ENCODE data around the gene ERBB4. TPM values are rescaled to one million over a fixed set of nuclear protein-coding genes. Genes with fewer than 3 reads are reported as not detected.
A peak's percentile ranks its signal among the peaks of the same experiment; 100 is the strongest.

The ERBB4 gene
- total RNA-seq, 8 experiments from 2014 or later: 0.14 to 27.9 (median 7.9) TPM

DNA sequence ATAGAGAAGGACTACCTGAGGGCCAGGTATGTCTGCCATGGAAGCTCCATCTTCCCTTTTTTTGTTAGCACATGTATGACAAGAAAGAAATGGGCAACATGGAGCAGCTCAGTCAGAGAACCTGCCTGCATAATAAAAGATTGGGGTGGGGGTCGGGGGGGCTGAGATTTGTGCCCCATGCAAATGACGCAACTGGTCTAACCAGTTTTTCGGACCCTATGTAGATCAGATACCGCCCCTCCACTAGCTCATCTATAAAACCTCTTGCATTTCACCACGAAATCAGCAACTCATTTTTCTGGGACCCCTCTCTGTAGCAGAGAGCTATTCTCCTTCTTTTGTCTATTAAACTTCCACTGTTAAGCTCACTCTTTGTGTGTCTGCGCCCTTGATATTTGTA, 657.2 kb downstream of the ERBB4 start:
- Histone ChIP-seq H3K27ac (no peak overlapping the region), H3K4me3 (no peak overlapping the region), H3K4me1 (replicated peaks in 1 of 2) (peaks cover 2 to 7% of the 10 kb centered on the region in 2 donors)
- in situ Hi-C loops (cut with MboI; ENCODE audit: low pct_unique_long_range_greater_than_20kb in 2 of 9, low sequenced_read_pairs in 9 of 9, unreplicated experiment in 9 of 9): no loop called here
- WGBS, 10 experiments: 17 to 100% (median 53%) methylated on average over 1 to 3 of the region's 6 CpGs; no CpG with 5 or more reads in 2 of the 10 experiments
- ATAC-seq (replicated peaks in 6 of 8): no peak

DNA sequence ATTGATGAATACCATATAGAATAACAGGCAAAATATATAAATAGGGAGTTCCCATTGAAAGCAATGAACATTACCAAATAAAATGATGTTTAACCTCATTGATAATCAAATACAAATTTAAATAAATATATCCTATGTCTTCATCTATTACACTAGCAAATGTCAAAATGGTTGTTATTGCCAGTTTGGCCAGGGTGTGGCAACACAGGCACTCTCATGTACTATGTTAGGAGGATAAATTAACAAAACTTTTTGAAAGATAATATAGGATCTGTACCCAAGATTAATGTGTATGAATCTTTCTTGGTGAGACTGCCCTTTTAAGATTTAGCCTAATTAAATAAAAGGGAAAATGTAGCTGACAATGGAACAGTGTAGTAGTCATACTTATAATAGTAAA, 659.3 kb downstream of the ERBB4 start:
- in situ Hi-C loops (cut with MboI; ENCODE audit: low pct_unique_long_range_greater_than_20kb in 2 of 9, low sequenced_read_pairs in 9 of 9, unreplicated experiment in 9 of 9): no loop called here
- H3K4me1 ChIP-seq (replicated peaks in 1 of 2): peaks cover 2 to 5% of the 10 kb centered on the region in 2 donors
- peak in 3 of 8 experiments; percentile 21 to 42 (median 42) for ATAC-seq (replicated peaks in 6 of 8)

DNA sequence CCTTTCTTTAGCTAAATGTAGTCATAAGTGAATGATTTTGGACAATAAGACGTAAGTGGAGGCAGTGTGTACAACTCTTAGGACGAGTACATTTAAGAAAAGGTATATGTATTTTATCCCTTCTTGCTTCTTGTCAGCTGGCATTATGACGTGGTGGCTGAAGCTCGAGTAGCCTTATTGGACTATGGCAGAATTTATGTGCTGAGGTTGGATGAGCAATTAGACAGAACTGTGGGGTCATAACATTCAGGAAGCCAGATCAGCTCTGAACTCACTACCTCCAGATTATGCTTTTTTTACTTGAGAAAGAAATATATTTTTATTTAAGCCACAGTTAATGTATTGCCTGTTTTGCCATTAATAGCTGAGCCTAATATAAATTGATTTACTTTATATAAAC, 661.5 kb downstream of the ERBB4 start:
- Histone ChIP-seq H3K4me1 (replicated peaks in 1 of 2) (peaks cover 2 to 5% of the 10 kb centered on the region in 2 donors), H3K27ac (no peak overlapping the region), H3K4me3 (no peak overlapping the region)
- ATAC-seq (replicated peaks in 6 of 8): no peak
- in situ Hi-C loops (cut with MboI; ENCODE audit: low pct_unique_long_range_greater_than_20kb in 2 of 9, low sequenced_read_pairs in 9 of 9, unreplicated experiment in 9 of 9): no loop called here
- whole genome bisulfite sequencing, 10 experiments: 0 to 100% (median 61%) methylated on average over 2 to 4 of the region's 4 CpGs

More for the DNA sequence above, 659.3 kb downstream of the ERBB4 start:
- Histone ChIP-seq H3K27ac (no peak overlapping the region), H3K4me3 (no peak overlapping the region)

DNA sequence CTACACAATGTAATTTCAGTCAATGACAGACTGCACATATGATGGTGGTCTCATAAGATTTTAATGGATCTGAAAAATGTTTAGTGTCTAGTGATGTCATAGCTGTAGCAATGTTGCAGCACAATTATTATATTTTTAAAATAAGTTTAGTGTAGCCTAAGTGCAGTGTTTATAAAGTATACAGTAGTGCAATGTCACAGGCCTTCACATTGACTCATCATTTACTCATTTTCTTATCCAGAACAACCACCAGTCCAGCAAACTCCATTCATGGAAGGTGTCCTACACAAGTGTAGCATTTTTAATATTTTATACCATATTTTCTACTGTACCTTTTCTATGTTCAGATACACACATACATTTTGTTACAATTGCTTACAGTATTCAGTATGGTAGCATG, 663.1 kb downstream of the ERBB4 start:
- Histone ChIP-seq H3K4me1 (replicated peaks in 1 of 2) (peaks cover 2 to 5% of the 10 kb centered on the region in 2 donors), H3K4me3 (no peak overlapping the region), H3K27ac (no peak overlapping the region)
- ATAC-seq (replicated peaks in 6 of 8): no peak
- in situ Hi-C loops (cut with MboI; ENCODE audit: low pct_unique_long_range_greater_than_20kb in 2 of 9, low sequenced_read_pairs in 9 of 9, unreplicated experiment in 9 of 9): no loop called here

DNA sequence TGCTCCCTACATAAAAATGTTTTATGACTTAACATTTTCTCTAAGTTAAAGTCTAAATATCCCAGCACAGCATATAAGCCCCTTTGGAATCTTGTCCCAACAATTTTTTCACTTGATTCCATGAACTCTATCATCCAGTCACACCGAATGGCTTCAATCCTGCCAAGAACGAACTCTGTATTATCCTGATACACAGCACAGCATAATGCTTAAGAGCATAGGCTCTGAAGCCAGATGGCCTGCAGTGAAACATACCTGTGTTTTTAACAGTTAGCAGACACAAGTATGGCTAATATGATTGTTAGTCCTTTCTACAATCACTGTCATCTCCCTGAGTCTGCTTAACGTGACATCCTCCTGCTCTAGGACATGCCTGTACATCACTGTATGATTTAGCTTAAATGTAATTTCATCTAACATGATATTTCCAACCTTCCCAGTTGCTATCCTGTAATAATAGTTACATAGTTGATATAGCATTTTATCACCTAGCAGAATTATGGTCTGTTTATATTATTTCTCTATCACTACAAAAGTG, 669.5 kb downstream of the ERBB4 start:
- H3K27ac ChIP-seq: no peak overlapping the region
- no peak for ATAC-seq (replicated peaks in 6 of 8)
- no peaks in the 10 kb centered on the region for H3K4me1 ChIP-seq (replicated peaks in 1 of 2)
- in situ Hi-C loops (cut with MboI; ENCODE audit: low pct_unique_long_range_greater_than_20kb in 2 of 9, low sequenced_read_pairs in 9 of 9, unreplicated experiment in 9 of 9): no loop called here
- 0 to 100% (median 92%) methylated on average over 1 to 3 of the region's 3 CpGs for WGBS, 10 experiments
- no peak overlapping the region for H3K4me3 ChIP-seq

DNA sequence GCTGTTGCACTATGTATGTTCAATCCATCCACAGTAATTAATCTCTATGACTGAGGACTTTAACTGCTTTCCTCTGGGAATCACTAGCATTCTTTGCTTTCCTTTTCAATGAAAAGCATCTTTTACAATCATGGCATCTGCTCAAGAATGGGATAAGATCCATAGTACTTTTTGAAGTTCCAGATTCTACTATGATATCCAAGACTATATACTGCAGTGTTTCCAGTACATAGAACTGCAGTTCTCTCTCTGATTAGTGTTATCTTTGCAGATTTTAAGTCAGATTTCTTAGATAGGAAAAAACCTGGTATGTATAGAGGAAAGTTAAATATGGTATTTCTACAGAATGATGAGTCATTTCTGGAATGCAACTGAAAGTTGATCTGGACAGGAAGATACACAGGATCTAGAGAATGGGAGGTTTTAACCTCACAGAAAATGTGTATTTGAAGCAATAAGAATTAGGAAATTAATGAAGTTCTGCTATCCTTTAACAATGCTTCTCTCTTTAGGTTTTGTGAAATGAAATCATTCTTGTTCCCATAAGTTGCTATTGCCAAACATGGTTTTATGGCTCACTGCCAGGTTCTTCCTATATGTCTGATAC, 670.7 kb downstream of the ERBB4 start:
- H3K27ac ChIP-seq: no peak overlapping the region
- H3K4me3 ChIP-seq: no peak overlapping the region
- no peak for ATAC-seq (replicated peaks in 6 of 8)
- in situ Hi-C loops (cut with MboI; ENCODE audit: low pct_unique_long_range_greater_than_20kb in 2 of 9, low sequenced_read_pairs in 9 of 9, unreplicated experiment in 9 of 9): no loop called here
- no peaks in the 10 kb centered on the region for H3K4me1 ChIP-seq (replicated peaks in 1 of 2)

DNA sequence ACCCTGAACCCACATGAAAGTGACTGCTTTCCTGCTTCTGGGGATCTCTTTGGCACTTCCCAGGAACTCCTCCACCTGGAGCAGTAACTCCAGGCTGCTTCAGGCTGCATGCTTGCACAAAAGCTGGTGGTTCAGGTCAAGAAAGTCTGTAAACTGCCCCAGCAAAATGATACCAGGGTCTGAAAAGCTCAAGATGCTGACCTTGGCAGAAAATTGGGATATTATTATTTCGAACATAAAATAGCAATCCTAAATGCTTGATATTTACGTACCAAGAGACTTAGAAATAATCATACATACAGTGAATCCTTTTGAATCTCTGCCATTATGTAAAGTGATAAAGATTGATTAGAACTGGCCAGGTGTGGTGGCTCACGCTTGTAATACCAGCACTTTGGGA, 674.3 kb downstream of the ERBB4 start:
- WGBS, 10 experiments: 34 to 100% (median 75%) methylated on average over 1 to 3 of the region's 3 CpGs; no CpG with 5 or more reads in 1 of the 10 experiments
- Histone ChIP-seq H3K4me3 (no peak overlapping the region), H3K27ac (no peak overlapping the region), H3K4me1 (replicated peaks in 1 of 2) (no peaks in the 10 kb centered on the region)
- ATAC-seq (replicated peaks in 6 of 8): no peak
- in situ Hi-C loops (cut with MboI; ENCODE audit: low pct_unique_long_range_greater_than_20kb in 2 of 9, low sequenced_read_pairs in 9 of 9, unreplicated experiment in 9 of 9): no loop called here

DNA sequence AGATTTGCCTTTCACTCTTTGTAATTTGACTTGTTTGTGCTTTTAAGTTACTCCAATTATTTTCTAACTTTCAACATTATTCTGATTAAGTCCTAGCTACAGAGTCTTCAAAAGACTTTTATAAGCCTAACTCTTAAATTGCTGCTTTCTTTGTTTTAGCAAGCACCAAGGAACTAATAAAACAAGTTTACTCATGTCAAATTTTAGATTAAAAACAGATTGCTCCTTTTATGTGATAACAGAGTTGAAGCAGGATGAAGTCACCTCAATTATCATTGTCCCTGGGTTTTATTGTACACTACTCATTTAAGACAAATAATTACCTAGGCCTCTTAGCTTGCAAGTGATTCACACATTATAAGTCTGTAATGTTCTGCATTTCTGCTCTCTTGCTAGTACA, 678.4 kb downstream of the ERBB4 start:
- H3K4me3 ChIP-seq: no peak overlapping the region
- H3K27ac ChIP-seq: no peak overlapping the region
- in situ Hi-C loops (cut with MboI; ENCODE audit: low pct_unique_long_range_greater_than_20kb in 2 of 9, low sequenced_read_pairs in 9 of 9, unreplicated experiment in 9 of 9): no loop called here
- no peaks in the 10 kb centered on the region for H3K4me1 ChIP-seq (replicated peaks in 1 of 2)
- ATAC-seq (replicated peaks in 6 of 8): peak in 1 of 8 experiments; percentile 30

DNA sequence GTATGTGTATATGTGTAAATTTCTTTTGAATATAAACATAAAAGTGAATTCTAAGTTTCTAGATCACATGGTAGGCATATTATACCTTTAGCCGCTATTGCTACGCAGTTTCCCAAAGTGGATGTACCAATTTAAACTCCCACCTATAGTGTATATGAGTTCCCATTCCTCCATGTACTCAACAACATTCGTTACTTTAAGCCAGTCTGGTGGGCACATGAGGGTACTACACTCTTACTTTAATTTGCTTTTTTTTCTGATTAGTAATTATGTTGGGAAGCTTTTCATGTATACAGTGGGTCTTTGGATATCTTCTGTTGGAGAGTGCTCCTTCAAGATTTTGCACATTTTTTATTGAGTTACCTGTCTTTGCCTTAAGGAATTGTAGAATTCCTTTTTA, 683.8 kb downstream of the ERBB4 start:
- no peak for ATAC-seq (replicated peaks in 6 of 8)
- WGBS, 10 experiments: 15 to 100% (median 100%) methylated on average over 1 to 3 of the region's 3 CpGs; no CpG with 5 or more reads in 3 of the 10 experiments
- Histone ChIP-seq H3K27ac (no peak overlapping the region), H3K4me1 (replicated peaks in 1 of 2) (no peaks in the 10 kb centered on the region), H3K4me3 (no peak overlapping the region)
- in situ Hi-C loops (cut with MboI; ENCODE audit: low pct_unique_long_range_greater_than_20kb in 2 of 9, low sequenced_read_pairs in 9 of 9, unreplicated experiment in 9 of 9): no loop called here

DNA sequence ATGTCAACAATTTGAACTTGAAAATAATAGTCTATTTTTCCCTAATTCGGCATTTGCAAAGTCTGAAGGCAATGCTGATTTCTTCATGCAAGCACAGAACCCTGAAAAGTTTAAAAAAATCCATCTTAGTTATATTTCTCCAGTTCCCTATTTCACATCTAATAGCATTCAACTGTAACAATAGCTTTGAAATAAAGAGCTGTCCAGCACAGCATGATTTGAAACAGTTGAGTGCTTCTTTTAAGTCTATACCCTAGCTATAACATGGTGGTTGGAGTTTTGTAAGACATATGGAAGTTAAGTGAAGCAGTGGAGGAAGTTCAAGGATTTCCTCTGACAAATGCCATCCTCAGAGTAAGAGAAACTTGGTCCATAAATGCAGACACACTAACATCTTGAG, 691.9 kb downstream of the ERBB4 start:
- Histone ChIP-seq H3K27ac (no peak overlapping the region), H3K4me1 (replicated peaks in 1 of 2) (peaks cover 18 to 27% of the 10 kb centered on the region in 2 donors), H3K4me3 (no peak overlapping the region)
- in situ Hi-C loops (cut with MboI; ENCODE audit: low pct_unique_long_range_greater_than_20kb in 2 of 9, low sequenced_read_pairs in 9 of 9, unreplicated experiment in 9 of 9): no loop called here
- WGBS, 10 experiments: 0 to 88% (median 67%) methylated on average over 1 of the region's 1 CpG; no CpG with 5 or more reads in 3 of the 10 experiments
- ATAC-seq (replicated peaks in 6 of 8): no peak

DNA sequence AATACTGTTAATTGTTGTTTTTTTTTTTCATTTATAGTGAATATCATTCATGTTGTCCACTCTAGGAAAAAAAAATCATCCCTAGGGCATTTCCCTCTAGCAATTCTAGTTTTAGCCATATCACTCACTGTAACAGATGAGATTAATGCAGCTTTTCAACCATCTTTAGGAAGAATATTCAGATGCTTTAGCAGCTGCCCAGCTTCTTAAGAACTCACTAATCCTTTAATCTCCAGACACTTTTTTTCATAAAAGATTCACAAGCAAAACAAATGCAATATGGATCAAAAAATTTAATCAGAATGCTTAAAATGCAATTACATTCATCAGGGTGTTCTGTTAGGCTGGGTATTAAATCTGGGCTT, 692.6 kb downstream of the ERBB4 start:
- ATAC-seq (replicated peaks in 6 of 8): peak in 1 of 8 experiments; percentile 37
- Histone ChIP-seq H3K4me1 (replicated peaks in 1 of 2) (peaks cover 18 to 27% of the 10 kb centered on the region in 2 donors), H3K27ac (no peak overlapping the region), H3K4me3 (no peak overlapping the region)
- in situ Hi-C loops (cut with MboI; ENCODE audit: low pct_unique_long_range_greater_than_20kb in 2 of 9, low sequenced_read_pairs in 9 of 9, unreplicated experiment in 9 of 9): no loop called here

DNA sequence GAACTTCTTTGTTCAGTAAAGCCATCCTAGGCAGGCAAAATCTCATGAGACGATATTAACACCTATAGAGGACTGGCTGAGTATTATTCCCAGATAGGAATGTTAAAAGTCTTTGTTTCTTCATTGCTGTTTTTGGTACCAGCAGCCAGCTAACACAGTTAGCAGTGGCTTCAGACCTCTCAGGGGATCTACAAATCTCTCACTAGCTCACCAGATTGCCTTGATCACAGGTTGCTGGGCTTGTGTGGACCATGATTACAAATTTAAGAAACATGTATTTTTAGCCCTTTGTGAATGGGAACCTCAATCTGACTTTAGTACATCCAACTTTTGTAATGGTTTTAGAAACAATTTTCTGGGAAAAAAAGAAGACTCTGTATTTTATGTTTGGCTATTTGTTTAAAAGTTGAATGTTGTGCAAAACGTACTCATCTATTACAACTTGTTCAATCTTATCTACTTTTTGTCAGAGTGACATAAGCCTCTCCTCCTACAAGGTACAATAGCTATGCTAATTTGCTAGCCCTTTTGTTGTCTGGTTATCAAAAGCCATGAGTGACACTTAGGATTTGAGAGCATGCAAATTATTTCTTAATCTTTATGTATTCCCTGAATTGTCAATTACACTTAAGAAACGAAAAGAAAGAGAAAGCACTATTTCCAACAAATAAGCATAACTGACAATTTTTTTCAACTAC, 693.1 kb downstream of the ERBB4 start:
- in situ Hi-C loops (cut with MboI; ENCODE audit: low pct_unique_long_range_greater_than_20kb in 2 of 9, low sequenced_read_pairs in 9 of 9, unreplicated experiment in 9 of 9): no loop called here
- H3K4me3 ChIP-seq: no peak overlapping the region
- no peak overlapping the region for H3K27ac ChIP-seq
- H3K4me1 ChIP-seq (replicated peaks in 1 of 2): peaks cover 18 to 27% of the 10 kb centered on the region in 2 donors
- WGBS, 10 experiments: 7 to 61% (median 36%) methylated on average over 2 to 3 of the region's 3 CpGs
- peak in 3 of 8 experiments; percentile 33 to 56 (median 47) for ATAC-seq (replicated peaks in 6 of 8)

DNA sequence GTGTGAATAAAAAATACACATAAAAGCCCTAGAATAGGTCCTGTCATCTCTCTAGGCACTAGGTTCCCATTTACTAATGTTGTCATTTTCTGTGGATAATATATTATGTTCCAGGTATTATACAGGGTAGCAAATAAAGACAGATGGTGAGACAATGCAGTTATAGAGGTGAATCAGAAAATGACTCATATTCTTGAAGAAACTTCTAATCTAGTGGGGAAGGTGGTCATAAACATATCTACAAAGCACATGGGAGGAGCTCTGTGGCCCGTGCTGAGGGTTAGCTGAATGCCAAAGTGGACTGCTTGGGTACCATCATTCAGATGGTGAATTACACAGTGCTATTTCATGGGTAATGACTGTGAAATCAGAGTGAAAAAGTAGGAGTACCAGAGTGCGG, 700.9 kb downstream of the ERBB4 start:
- ATAC-seq (replicated peaks in 6 of 8): no peak
- Histone ChIP-seq H3K27ac (no peak overlapping the region), H3K4me1 (replicated peaks in 1 of 2) (no peaks in the 10 kb centered on the region), H3K4me3 (no peak overlapping the region)
- WGBS, 10 experiments: 13 to 100% (median 80%) methylated on average over 1 to 2 of the region's 2 CpGs; no CpG with 5 or more reads in 4 of the 10 experiments
- in situ Hi-C loops (cut with MboI; ENCODE audit: low pct_unique_long_range_greater_than_20kb in 2 of 9, low sequenced_read_pairs in 9 of 9, unreplicated experiment in 9 of 9): no loop called here

DNA sequence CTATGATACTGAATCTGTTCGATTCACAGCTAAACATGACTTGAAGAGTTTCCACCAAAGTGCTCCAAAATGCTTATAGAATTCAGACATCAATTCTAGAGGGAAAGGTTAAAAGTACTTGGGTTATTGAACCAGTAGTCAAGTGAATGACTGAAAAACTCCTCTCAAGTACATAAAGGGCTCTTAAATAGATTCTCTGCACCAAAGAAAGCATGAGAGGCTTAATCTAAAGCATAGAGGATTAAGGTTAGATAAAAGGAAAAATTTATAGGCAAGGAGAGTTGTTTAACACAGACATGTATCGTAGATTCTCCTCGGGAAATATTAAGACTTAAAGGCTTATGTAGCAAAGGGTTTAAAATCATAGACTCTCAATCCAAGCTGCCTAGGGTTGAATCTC, 701.4 kb downstream of the ERBB4 start:
- ATAC-seq (replicated peaks in 6 of 8): no peak
- H3K4me3 ChIP-seq: no peak overlapping the region
- WGBS, 10 experiments: 7 to 100% (median 84%) methylated on average over 1 to 3 of the region's 3 CpGs
- in situ Hi-C loops (cut with MboI; ENCODE audit: low pct_unique_long_range_greater_than_20kb in 2 of 9, low sequenced_read_pairs in 9 of 9, unreplicated experiment in 9 of 9): no loop called here
- no peak overlapping the region for H3K27ac ChIP-seq
- no peaks in the 10 kb centered on the region for H3K4me1 ChIP-seq (replicated peaks in 1 of 2)
